ENCODE results near the gene KIAA1958.

DNA sequence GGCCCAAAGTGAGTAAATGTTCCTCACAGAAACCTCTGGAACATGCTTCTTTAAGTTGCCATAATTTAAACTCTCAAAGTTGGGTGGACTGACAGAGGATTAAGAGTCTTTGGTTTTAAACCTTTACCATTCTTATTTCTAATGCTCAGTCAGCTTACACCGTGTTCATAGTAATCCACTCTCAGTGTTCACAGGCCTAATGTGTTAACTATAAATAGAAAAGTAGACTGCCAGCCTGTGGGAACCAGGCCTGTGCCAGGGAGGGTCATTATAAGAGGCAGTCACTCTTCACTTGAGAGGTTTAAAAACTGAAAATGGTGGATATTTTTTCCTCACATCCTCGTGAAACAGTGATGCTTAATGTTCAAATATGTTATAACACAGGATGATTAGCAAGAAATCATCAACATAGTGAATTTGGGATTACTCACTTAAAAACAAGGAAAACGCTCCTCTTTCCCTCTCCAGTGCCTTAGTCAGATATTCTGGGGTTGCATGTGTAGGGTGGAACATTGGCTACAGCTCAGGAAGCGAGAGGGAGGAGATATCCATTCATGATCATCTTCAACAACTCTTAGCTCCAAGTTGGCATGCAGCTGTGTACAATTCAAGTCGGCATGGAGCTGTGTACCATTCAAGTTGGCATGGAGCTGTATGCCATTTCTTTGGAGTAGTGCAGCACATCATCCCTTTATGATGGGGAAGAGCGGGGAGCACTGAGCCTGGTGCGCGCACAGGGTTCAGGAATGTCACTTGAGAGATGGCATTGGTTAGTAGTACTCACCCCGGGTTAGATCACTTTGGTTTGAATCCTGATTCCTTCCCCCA is 65.8 kb downstream of the KIAA1958 start:
- no peak for TF ChIP-seq SP1 (IDR thresholded peaks at IDR 0.05)
- no peak for TF ChIP-seq NFRKB (IDR thresholded peaks at IDR 0.05)
- TF ChIP-seq FOXM1 (IDR thresholded peaks at IDR 0.05; ENCODE audit: borderline replicate concordance), result no peak
- TF ChIP-seq FOXK2 (IDR thresholded peaks at IDR 0.05), result no peak
- no peak for TF ChIP-seq FOXA1 (IDR thresholded peaks at IDR 0.05)
- no peak for TF ChIP-seq TARDBP (IDR thresholded peaks at IDR 0.05)
- no peak for TF ChIP-seq LEF1 (IDR thresholded peaks at IDR 0.05; ENCODE audit: borderline replicate concordance)
- TF ChIP-seq BHLHE40 (IDR thresholded peaks at IDR 0.05; ENCODE audit: borderline replicate concordance), result no peak
- no peak for TF ChIP-seq HDGF (IDR thresholded peaks at IDR 0.05; ENCODE audit: borderline replicate concordance)
- no peak for TF ChIP-seq ELF4 (IDR thresholded peaks at IDR 0.05)
- TF ChIP-seq ZNF384 (IDR thresholded peaks at IDR 0.05), result no peak
- TF ChIP-seq SUZ12 (IDR thresholded peaks at IDR 0.05), result no peak
- TF ChIP-seq, protein P1, sequence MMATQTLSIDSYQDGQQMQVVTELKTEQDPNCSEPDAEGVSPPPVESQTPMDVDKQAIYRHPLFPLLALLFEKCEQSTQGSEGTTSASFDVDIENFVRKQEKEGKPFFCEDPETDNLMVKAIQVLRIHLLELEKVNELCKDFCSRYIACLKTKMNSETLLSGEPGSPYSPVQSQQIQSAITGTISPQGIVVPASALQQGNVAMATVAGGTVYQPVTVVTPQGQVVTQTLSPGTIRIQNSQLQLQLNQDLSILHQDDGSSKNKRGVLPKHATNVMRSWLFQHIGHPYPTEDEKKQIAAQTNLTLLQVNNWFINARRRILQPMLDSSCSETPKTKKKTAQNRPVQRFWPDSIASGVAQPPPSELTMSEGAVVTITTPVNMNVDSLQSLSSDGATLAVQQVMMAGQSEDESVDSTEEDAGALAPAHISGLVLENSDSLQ (IDR thresholded peaks at IDR 0.05), result no peak
- TF ChIP-seq L3MBTL2 (conservative IDR thresholded peaks at IDR 0.05), result no peak
